Stimulated activated CD4-positive, alpha-beta T cell treated with anti-CD3 and anti-CD28 coated beads, Interleukin-4, amount 100 ng/mL, for 1 hour (primary cell): ENCODE data around the gene HSF4.

Experiments
- DNase-seq: peaks from one replicate; pipeline ENCODE4 v3.0.0-alpha.2; 2020

The HSF4 gene

GRCh38 chr16:67186550-67186950, 22.0 kb downstream of the HSF4 start:
- no peak for DNase-seq

- DNase-seq, result no peak
Measured at GRCh38 chr16:67187175-67187890, 22.8 kb downstream of the HSF4 start.

- no peak for DNase-seq
Measured at GRCh38 chr16:67188323-67188722, 23.8 kb downstream of the HSF4 start.

GRCh38 chr16:67188798-67189197, 24.3 kb downstream of the HSF4 start:
- no peak for DNase-seq

- no peak for DNase-seq
Measured at GRCh38 chr16:67190041-67190440, 25.5 kb downstream of the HSF4 start, which contains the start of gene EXOC3L1. TSS of gene EXOC3L1 (minus strand) at chr16:67190136. CDS start at chr16:67189676, 460 bp downstream.

GRCh38 chr16:67190448-67191399, 26.2 kb downstream of the HSF4 start:
- DNase-seq, result no peak

GRCh38 chr16:67191411-67191994, 27.0 kb downstream of the HSF4 start:
- no peak for DNase-seq

- peak; percentile 86 for DNase-seq
Measured at GRCh38 chr16:67191995-67192681, 27.6 kb downstream of the HSF4 start, which contains the start of gene E2F4. TSS of gene E2F4 (plus strand) at chr16:67192155. CDS start at chr16:67192228, 73 bp downstream.

GRCh38 chr16:67192781-67193361, 28.3 kb downstream of the HSF4 start:
- DNase-seq, result no peak

GRCh38 chr16:67193536-67193935, 29.0 kb downstream of the HSF4 start:
- no peak for DNase-seq

- no peak for DNase-seq
Measured at GRCh38 chr16:67194260-67194659, 29.7 kb downstream of the HSF4 start.

GRCh38 chr16:67195676-67196075, 31.1 kb downstream of the HSF4 start:
- no peak for DNase-seq

GRCh38 chr16:67196881-67197280, 32.3 kb downstream of the HSF4 start:
- DNase-seq, result no peak

- DNase-seq, result no peak
Measured at GRCh38 chr16:67197704-67198103, 33.2 kb downstream of the HSF4 start.

GRCh38 chr16:67198238-67198734, 33.7 kb downstream of the HSF4 start:
- DNase-seq, result no peak

GRCh38 chr16:67199011-67199807, 34.7 kb downstream of the HSF4 start, which contains the start of gene ELMO3:
TSS of gene ELMO3 (plus strand) at chr16:67199131. CDS start at chr16:67199327, 196 bp downstream.
- no peak for DNase-seq

- DNase-seq, result no peak
Measured at GRCh38 chr16:67199808-67200198, 35.3 kb downstream of the HSF4 start.

GRCh38 chr16:67200491-67200890, 35.9 kb downstream of the HSF4 start:
- DNase-seq, result no peak

GRCh38 chr16:67201411-67202345, 37.1 kb downstream of the HSF4 start:
- no peak for DNase-seq

- no peak for DNase-seq
Measured at GRCh38 chr16:67202426-67202825, 37.9 kb downstream of the HSF4 start.
